NCI-H748 (cell line): Measurements from ENCODE around the gene ACER3.

Source experiments
- DNase-seq: peaks from one replicate; lab custom pipeline; 2025; ENCODE audit not compliant: unreplicated experiment; lab: John Stamatoyannopoulos, UW

ACER3 gene

GRCh38 chr11:77072851-77073327, 212.2 kb downstream of the ACER3 start:
- DNase-seq = no peak

- no peak for DNase-seq
These were observed 212.7 kb downstream of the ACER3 start for GRCh38 chr11:77073328-77074001.

GRCh38 chr11:77074205-77074604, 213.5 kb downstream of the ACER3 start:
- no peak for DNase-seq

GRCh38 chr11:77074626-77075221, 214.0 kb downstream of the ACER3 start:
- no peak for DNase-seq

- peak; percentile 59 for DNase-seq
These were observed 214.7 kb downstream of the ACER3 start for GRCh38 chr11:77075425-77075905.
